IPS-18a (cell line): ENCODE data around the gene ZCCHC2.

Source experiments
- H3K27ac ChIP-seq: one replicate; pipeline ENCODE4 v1.5.1; 2013; ENCODE audit warnings: low read length
- H3K27me3 ChIP-seq: one replicate; pipeline ENCODE4 v1.6.1; 2013; ENCODE audit warnings: mild to moderate bottlenecking, low read length; ENCODE audit not compliant: control insufficient read depth, insufficient read depth
- H3K36me3 ChIP-seq: one replicate; pipeline ENCODE4 v1.6.1; 2013; ENCODE audit warnings: low read depth, low read length; ENCODE audit not compliant: control insufficient read depth
- H3K4me1 ChIP-seq: one replicate; pipeline ENCODE4 v1.6.1; 2013; ENCODE audit warnings: low read depth, low read length; ENCODE audit not compliant: control insufficient read depth
- H3K4me3 ChIP-seq: one replicate; pipeline ENCODE4 v1.5.1; 2013; ENCODE audit warnings: low read length
- H3K9ac ChIP-seq: one replicate; pipeline ENCODE4 v1.6.1; 2013; ENCODE audit warnings: mild to moderate bottlenecking, low read length, moderate library complexity
- H3K9me3 ChIP-seq: one replicate; pipeline ENCODE4 v1.6.1; 2013; ENCODE audit warnings: low read depth, low read length; ENCODE audit not compliant: control insufficient read depth

ZCCHC2 gene

GRCh38 chr18:62514570-62514969 is 8.3 kb upstream of the ZCCHC2 start:
- no peak overlapping the region for H3K27ac ChIP-seq
- H3K9ac ChIP-seq, result no peak overlapping the region
- no peaks in the 10 kb centered on the region for H3K4me1 ChIP-seq
- H3K9me3 ChIP-seq, result no peaks in the 10 kb centered on the region
- H3K27me3 ChIP-seq, result no peaks in the 10 kb centered on the region
- no peak overlapping the region for H3K4me3 ChIP-seq
- no peaks in the 10 kb centered on the region for H3K36me3 ChIP-seq

GRCh38 chr18:62516242-62516641 is 6.6 kb upstream of the ZCCHC2 start:
- Histone ChIP-seq H3K9me3 (no peaks in the 10 kb centered on the region), H3K4me3 (no peak overlapping the region), H3K36me3 (no peaks in the 10 kb centered on the region), H3K4me1 (no peaks in the 10 kb centered on the region), H3K27ac (no peak overlapping the region), H3K9ac (no peak overlapping the region), H3K27me3 (peaks cover 10% of the 10 kb centered on the region)

GRCh38 chr18:62518460-62519375 is 4.1 kb upstream of the ZCCHC2 start:
- no peak overlapping the region for H3K4me3 ChIP-seq
- H3K27me3 ChIP-seq, result peaks cover 19% of the 10 kb centered on the region
- no peak overlapping the region for H3K9ac ChIP-seq
- no peaks in the 10 kb centered on the region for H3K36me3 ChIP-seq
- no peaks in the 10 kb centered on the region for H3K9me3 ChIP-seq
- H3K27ac ChIP-seq, result no peak overlapping the region
- peaks cover 2% of the 10 kb centered on the region for H3K4me1 ChIP-seq

- no peak overlapping the region for H3K9ac ChIP-seq
- no peak overlapping the region for H3K27ac ChIP-seq
- H3K4me1 ChIP-seq, result peaks cover 2% of the 10 kb centered on the region
- no peaks in the 10 kb centered on the region for H3K9me3 ChIP-seq
- H3K27me3 ChIP-seq, result peaks cover 26% of the 10 kb centered on the region
- H3K4me3 ChIP-seq, result no peak overlapping the region
- H3K36me3 ChIP-seq, result no peaks in the 10 kb centered on the region
Observed at GRCh38 chr18:62519684-62520083, 3.1 kb upstream of the ZCCHC2 start.

GRCh38 chr18:62521082-62521481 is 1.7 kb upstream of the ZCCHC2 start:
- H3K9me3 ChIP-seq, result no peaks in the 10 kb centered on the region
- no peak overlapping the region for H3K27ac ChIP-seq
- no peaks in the 10 kb centered on the region for H3K36me3 ChIP-seq
- no peak overlapping the region for H3K4me3 ChIP-seq
- H3K9ac ChIP-seq, result no peak overlapping the region
- peaks cover 13% of the 10 kb centered on the region for H3K4me1 ChIP-seq
- H3K27me3 ChIP-seq, result peaks cover 40% of the 10 kb centered on the region

GRCh38 chr18:62521593-62521992 is 1.2 kb upstream of the ZCCHC2 start:
- Histone ChIP-seq H3K4me1 (peaks cover 15% of the 10 kb centered on the region), H3K4me3 (peak overlapping the region; percentile 77), H3K9me3 (no peaks in the 10 kb centered on the region), H3K36me3 (no peaks in the 10 kb centered on the region), H3K9ac (no peak overlapping the region), H3K27ac (no peak overlapping the region), H3K27me3 (peaks cover 43% of the 10 kb centered on the region)

- Histone ChIP-seq H3K27ac (no peak overlapping the region), H3K4me3 (peak overlapping the region; percentile 77), H3K4me1 (peaks cover 16% of the 10 kb centered on the region), H3K9me3 (no peaks in the 10 kb centered on the region), H3K27me3 (peaks cover 43% of the 10 kb centered on the region), H3K36me3 (no peaks in the 10 kb centered on the region), H3K9ac (peak overlapping the region; percentile 49)
Observed at GRCh38 chr18:62522178-62522503, 684 bp upstream of the ZCCHC2 start.

GRCh38 chr18:62523255-62523588 is 397 bp downstream of the ZCCHC2 start:
- Histone ChIP-seq H3K9ac (no peak overlapping the region), H3K4me1 (peaks cover 24% of the 10 kb centered on the region), H3K36me3 (no peaks in the 10 kb centered on the region), H3K27ac (no peak overlapping the region), H3K9me3 (no peaks in the 10 kb centered on the region), H3K27me3 (peaks cover 48% of the 10 kb centered on the region), H3K4me3 (no peak overlapping the region)

- H3K4me1 ChIP-seq, result peaks cover 24% of the 10 kb centered on the region
- no peaks in the 10 kb centered on the region for H3K36me3 ChIP-seq
- H3K27me3 ChIP-seq, result peaks cover 48% of the 10 kb centered on the region
- H3K9me3 ChIP-seq, result no peaks in the 10 kb centered on the region
- H3K9ac ChIP-seq, result peak overlapping the region; percentile 30
- H3K4me3 ChIP-seq, result peak overlapping the region; percentile 65
- no peak overlapping the region for H3K27ac ChIP-seq
Observed at GRCh38 chr18:62523631-62524439, 1.0 kb downstream of the ZCCHC2 start.

- Histone ChIP-seq H3K36me3 (no peaks in the 10 kb centered on the region), H3K9me3 (no peaks in the 10 kb centered on the region), H3K27ac (no peak overlapping the region), H3K9ac (peak overlapping the region; percentile 30), H3K4me3 (peak overlapping the region; percentile 65), H3K27me3 (peaks cover 48% of the 10 kb centered on the region), H3K4me1 (peaks cover 24% of the 10 kb centered on the region)
Observed at GRCh38 chr18:62524440-62525200, 1.8 kb downstream of the ZCCHC2 start.

GRCh38 chr18:62525608-62526007 is 2.8 kb downstream of the ZCCHC2 start:
- no peak overlapping the region for H3K27ac ChIP-seq
- no peaks in the 10 kb centered on the region for H3K9me3 ChIP-seq
- H3K4me3 ChIP-seq, result peak overlapping the region; percentile 65
- H3K27me3 ChIP-seq, result peaks cover 44% of the 10 kb centered on the region
- no peak overlapping the region for H3K9ac ChIP-seq
- peaks cover 24% of the 10 kb centered on the region for H3K4me1 ChIP-seq
- H3K36me3 ChIP-seq, result no peaks in the 10 kb centered on the region
